HG02798 (cell line): ENCODE measurements around the gene CEMP1.
"Not testable (repeated sequence)": the region's sequence is repeated elsewhere in the genome, so short reads cannot be mapped to it uniquely, and the experiment has no call there.

Source experiments
- ATAC-seq: cut with Tn5 transposase; IDR thresholded peaks from one replicate; pipeline ENCODE4 v1.9.1; 2021; ENCODE audit warnings: mild to moderate bottlenecking; ENCODE audit not compliant: unreplicated experiment, poor library complexity

The CEMP1 gene

DNA sequence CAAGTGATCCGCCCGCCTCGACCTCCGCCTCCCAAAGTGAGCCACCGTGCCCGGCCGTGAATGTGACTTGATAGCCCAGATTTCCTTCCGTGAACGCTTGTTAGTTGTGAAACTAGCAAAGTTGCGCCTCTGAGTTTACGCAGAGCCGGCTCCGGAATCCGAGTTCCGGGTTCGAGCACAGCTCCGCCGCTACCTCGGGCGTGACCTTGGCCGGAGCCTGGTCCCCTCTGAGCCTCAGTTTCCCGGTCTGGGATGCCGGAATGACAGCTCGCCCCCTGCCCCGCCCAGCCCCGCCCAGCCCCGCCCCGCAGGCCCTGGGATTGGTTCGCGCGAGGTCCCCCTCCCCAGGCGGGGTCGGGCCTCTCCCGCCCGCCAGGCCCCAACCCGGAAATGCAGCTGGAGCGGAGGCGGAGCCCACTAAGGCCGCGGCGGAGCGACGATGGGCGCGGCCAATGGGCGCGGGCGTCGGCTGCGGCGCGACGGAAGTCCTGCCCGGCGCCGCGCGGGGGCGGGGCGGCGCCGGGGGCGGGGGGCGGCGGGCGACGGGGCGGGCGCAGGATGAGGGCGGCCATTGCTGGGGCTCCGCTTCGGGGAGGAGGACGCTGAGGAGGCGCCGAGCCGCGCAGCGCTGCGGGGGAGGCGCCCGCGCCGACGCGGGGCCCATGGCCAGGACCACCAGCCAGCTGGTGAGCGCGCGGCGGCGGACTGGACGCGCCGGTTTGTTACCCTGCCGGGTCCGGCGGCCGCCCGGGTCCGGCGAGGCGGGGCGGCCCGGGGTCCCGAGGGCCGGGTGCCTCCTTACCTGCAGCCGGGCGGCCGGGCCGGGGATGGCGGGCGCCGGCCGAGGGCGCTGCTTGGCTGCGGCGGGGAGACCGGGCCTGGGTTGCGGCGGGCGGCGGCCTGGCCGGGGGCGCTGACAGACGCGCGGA, 6.5 kb upstream of the CEMP1 start, which contains the start of gene PDPK1:
TSS of gene PDPK1 (plus strand) at position 571 of the 929 bp plus-strand sequence. CDS start at position 663, 92 bp downstream.
- peak; percentile 92 for ATAC-seq

- ATAC-seq: no peak
Observed at GRCh38 chr16:2535625-2536013, 4.4 kb upstream of the CEMP1 start.

- ATAC-seq: not testable (repeated sequence)
Observed at GRCh38 chr16:2534335-2534734, 3.1 kb upstream of the CEMP1 start.

GRCh38 chr16:2533912-2534311, 2.7 kb upstream of the CEMP1 start:
- ATAC-seq: no peak

DNA sequence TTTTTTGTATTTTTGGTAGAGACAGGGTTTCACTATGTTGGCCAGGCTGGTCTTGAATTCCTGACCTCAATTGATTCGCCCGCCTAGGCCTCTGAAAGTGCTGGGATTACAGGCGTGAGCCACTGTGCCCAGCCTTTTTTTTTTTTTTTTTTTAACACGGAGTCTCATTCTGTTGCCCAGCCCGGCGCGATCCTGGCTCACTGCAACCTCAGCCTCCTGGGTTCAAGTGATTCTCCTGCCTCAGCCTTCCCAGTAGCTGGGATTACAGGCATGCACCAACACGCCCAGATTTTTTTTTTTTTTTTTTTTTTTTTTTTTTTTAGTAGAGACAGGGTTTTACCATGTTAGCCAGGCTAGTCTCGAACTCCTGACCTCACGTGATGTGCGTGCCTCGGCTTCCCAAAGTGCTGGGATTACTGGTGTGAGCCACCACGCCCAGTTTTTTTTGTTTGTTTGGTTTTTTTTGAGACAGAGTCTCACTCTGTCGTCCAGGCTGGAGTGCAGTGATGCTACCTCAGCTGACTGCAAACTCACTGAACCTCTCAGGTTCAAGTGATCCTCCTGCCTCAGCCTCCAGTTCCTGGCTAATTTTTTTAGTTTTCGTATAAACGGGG, 2.0 kb upstream of the CEMP1 start:
- ATAC-seq: not testable (repeated sequence)

- no peak for ATAC-seq
Observed at GRCh38 chr16:2532494-2533141, 1.4 kb upstream of the CEMP1 start.

DNA sequence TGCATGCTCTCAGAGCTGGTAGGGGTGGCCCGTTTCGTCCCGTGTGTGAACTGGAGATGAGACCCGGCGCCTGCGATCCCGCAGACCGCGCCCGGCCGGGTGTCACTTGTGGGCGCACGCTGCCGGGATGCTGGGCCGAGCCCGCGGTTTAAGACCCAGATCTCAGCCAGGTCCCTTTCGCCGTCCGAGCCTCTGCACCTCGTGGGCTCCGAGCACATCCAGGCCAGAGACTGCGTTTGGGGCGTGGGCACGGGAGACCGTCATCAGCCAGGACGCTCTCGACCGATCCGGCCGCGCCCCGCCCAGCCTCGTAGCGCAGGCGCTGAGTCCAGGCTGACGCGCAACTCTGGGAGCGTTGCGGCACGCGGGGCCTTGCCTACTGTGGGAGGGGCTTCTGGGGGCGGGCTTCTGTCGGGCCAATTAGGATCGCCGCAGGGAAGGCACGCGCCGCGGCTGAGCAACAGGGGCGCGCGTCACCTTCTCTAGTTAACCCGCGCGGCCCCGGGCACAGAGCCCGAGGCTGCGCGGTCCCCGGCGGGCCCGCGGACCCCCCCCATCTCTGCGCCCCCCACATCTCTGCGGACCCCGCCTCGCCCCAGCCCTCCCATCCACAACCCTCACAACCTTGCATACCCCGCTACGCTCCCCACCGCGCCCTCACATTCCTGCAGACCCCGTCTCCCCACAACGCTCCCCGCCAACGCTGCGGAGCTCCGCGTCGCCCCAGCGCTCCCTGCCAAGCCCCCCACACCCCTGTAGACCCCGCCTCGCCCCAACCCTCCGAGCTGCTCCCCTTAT, 687 bp upstream of the CEMP1 start:
- ATAC-seq: peak; percentile 93

GRCh38 chr16:2530629-2531318, 434 bp downstream of the CEMP1 start:
- ATAC-seq: no peak

GRCh38 chr16:2529961-2530628, 1.1 kb downstream of the CEMP1 start:
- ATAC-seq: no peak

GRCh38 chr16:2529061-2529931, 1.9 kb downstream of the CEMP1 start:
- no peak for ATAC-seq

GRCh38 chr16:2528161-2529060, 2.8 kb downstream of the CEMP1 start:
- ATAC-seq: no peak

DNA sequence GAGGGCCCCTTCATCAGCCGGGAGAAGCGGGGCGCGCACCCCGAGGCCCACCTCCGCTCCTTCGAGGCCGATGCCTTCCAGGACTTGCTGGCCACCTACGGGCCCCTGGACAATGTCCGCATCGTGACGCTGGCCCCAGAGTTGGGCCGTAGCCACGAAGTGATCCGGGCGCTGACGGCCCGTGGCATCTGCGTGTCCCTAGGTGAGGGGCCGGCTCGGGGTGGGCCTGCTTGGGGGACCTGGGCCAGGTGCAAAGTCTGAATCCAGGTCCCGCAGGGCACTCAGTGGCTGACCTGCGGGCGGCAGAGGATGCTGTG, 3.5 kb downstream of the CEMP1 start:
- ATAC-seq: no peak

- ATAC-seq: no peak
Observed at GRCh38 chr16:2527071-2527783, 4.0 kb downstream of the CEMP1 start.

GRCh38 chr16:2526135-2526534, 5.1 kb downstream of the CEMP1 start:
- ATAC-seq: no peak

- no peak for ATAC-seq
Observed at GRCh38 chr16:2524339-2524938, 6.8 kb downstream of the CEMP1 start.

GRCh38 chr16:2523801-2524231, 7.4 kb downstream of the CEMP1 start:
- ATAC-seq: no peak
